Measurements from ENCODE around the gene JAK1.

Gene JAK1

GRCh38 chr1:64849942-64850341, 116.4 kb downstream of the JAK1 start:
- TF ChIP-seq CTCF (IDR thresholded peaks at IDR 0.05) = no peak
- Histone ChIP-seq H3K4me1 (no peaks in the 10 kb centered on the region), H3K36me3 (peaks cover 56 to 100% (median 92%) of the 10 kb centered on the region in 3 donors), H3K4me3 (no peak overlapping the region), H3K27ac (no peak overlapping the region), H3K9me3 (no peaks in the 10 kb centered on the region), H3K27me3 (no peaks in the 10 kb centered on the region)
- no peak for DNase-seq
- intact Hi-C loops (cut with DNase I; ENCODE audit: low total_unique reads) = no loop called here

GRCh38 chr1:64848803-64849202, 117.5 kb downstream of the JAK1 start:
- no peak overlapping the region for H3K4me3 ChIP-seq
- no peak overlapping the region for H3K27ac ChIP-seq
- H3K9me3 ChIP-seq = no peaks in the 10 kb centered on the region
- intact Hi-C loops (cut with DNase I; ENCODE audit: low total_unique reads) = no loop called here
- no peak for TF ChIP-seq CTCF (IDR thresholded peaks at IDR 0.05)
- no peaks in the 10 kb centered on the region for H3K4me1 ChIP-seq
- DNase-seq = no peak
- peaks cover 55 to 100% (median 91%) of the 10 kb centered on the region in 3 donors for H3K36me3 ChIP-seq
- no peaks in the 10 kb centered on the region for H3K27me3 ChIP-seq

- Histone ChIP-seq H3K4me3 (no peak overlapping the region), H3K4me1 (peaks cover 0 to 2% (median 0%) of the 10 kb centered on the region in 4 donors), H3K9me3 (no peaks in the 10 kb centered on the region), H3K27ac (no peak overlapping the region), H3K36me3 (peaks cover 48 to 100% (median 91%) of the 10 kb centered on the region in 3 donors), H3K27me3 (no peaks in the 10 kb centered on the region)
- no peak for TF ChIP-seq CTCF (IDR thresholded peaks at IDR 0.05)
- no peak for DNase-seq
- intact Hi-C loops (cut with DNase I; ENCODE audit: low total_unique reads) = no loop called here
Observed at GRCh38 chr1:64848136-64848535, 118.2 kb downstream of the JAK1 start.

- H3K4me1 ChIP-seq = peaks cover 0 to 7% (median 2%) of the 10 kb centered on the region in 4 donors
- no peak for DNase-seq
- no peaks in the 10 kb centered on the region for H3K27me3 ChIP-seq
- intact Hi-C loops (cut with DNase I; ENCODE audit: low total_unique reads) = no loop called here
- H3K27ac ChIP-seq = no peak overlapping the region
- no peak for TF ChIP-seq CTCF (IDR thresholded peaks at IDR 0.05)
- H3K4me3 ChIP-seq = no peak overlapping the region
- no peaks in the 10 kb centered on the region for H3K9me3 ChIP-seq
- peaks cover 46 to 100% (median 88%) of the 10 kb centered on the region in 3 donors for H3K36me3 ChIP-seq
Observed at GRCh38 chr1:64847666-64848065, 118.7 kb downstream of the JAK1 start.

- H3K4me1 ChIP-seq = peaks cover 0 to 15% (median 9%) of the 10 kb centered on the region in 4 donors
- no peak for DNase-seq
- no peak overlapping the region for H3K4me3 ChIP-seq
- no peak for TF ChIP-seq CTCF (IDR thresholded peaks at IDR 0.05)
- no peak overlapping the region for H3K27ac ChIP-seq
- H3K9me3 ChIP-seq = no peaks in the 10 kb centered on the region
- intact Hi-C loops (cut with DNase I; ENCODE audit: low total_unique reads) = no loop called here
- H3K27me3 ChIP-seq = no peaks in the 10 kb centered on the region
- H3K36me3 ChIP-seq = peaks cover 46 to 96% (median 81%) of the 10 kb centered on the region in 3 donors
Observed at GRCh38 chr1:64846573-64847430, 119.5 kb downstream of the JAK1 start.

Data from tibial artery (tissue), 4 donors.